A673 (cell line): ENCODE data around the gene CARD11. TPM values are rescaled to one million over a fixed set of nuclear protein-coding genes. Genes with fewer than 3 reads are reported as not detected.

Experiments used
- BruUV-seq: library from RNA; stranded (reverse); fragments of 400-500 nt; replicated peaks from 2 replicates; lab custom pipeline; 2021; lab: Mats Ljungman, UMichigan
- CTCF ChIA-PET: fragments of 300-600 bp; sonication (Branson Sonifier 250); formaldehyde crosslinking; loops from one replicate; lab custom pipeline; 2022; ENCODE audit warnings: antibody characterized with exemption; lab: Charles Lee
- POLR2A ChIA-PET: fragments of 300-600 bp; sonication (Branson Sonifier 250); formaldehyde crosslinking; loops from one replicate; lab custom pipeline; 2022; ENCODE audit warnings: antibody characterized with exemption; ENCODE audit not compliant: low non-redundant PET; lab: Charles Lee
- DNase-seq: peaks from one replicate; pipeline ENCODE4 v3.0.0-alpha.2; 2015; ENCODE audit warnings: low spot score
- H3K27ac ChIP-seq: fragments of 200-600 bp; sonication (generic); 2 replicates; pipeline ENCODE4 v1.5.1; 2016; ENCODE audit warnings: mixed run types, low read depth, mild to moderate bottlenecking, mixed read lengths, antibody characterized with exemption, low read length; ENCODE audit not compliant: poor library complexity, severe bottlenecking
- H3K27me3 ChIP-seq: fragments of 200-600 bp; sonication (generic); replicated peaks from 2 replicates; pipeline ENCODE4 v1.6.1; 2017; ENCODE audit warnings: mixed run types, low read depth, mild to moderate bottlenecking, mixed read lengths, antibody characterized with exemption, low read length; ENCODE audit not compliant: insufficient read depth, poor library complexity
- H3K36me3 ChIP-seq: fragments of 200-600 bp; sonication (generic); 2 replicates; pipeline ENCODE4 v1.6.1; 2016; ENCODE audit warnings: mixed run types, mild to moderate bottlenecking, mixed read lengths, antibody characterized with exemption, low read length; ENCODE audit not compliant: insufficient read depth, poor library complexity, severe bottlenecking
- H3K4me1 ChIP-seq: fragments of 200-600 bp; sonication (generic); 2 replicates; pipeline ENCODE4 v1.6.1; 2017; ENCODE audit warnings: mixed run types, mild to moderate bottlenecking, mixed read lengths, antibody characterized with exemption, low read length; ENCODE audit not compliant: insufficient read depth, poor library complexity, severe bottlenecking
- H3K4me3 ChIP-seq: fragments of 200-600 bp; sonication (generic); 2 replicates; pipeline ENCODE4 v1.5.1; 2016; ENCODE audit warnings: low read depth, mixed run types, mild to moderate bottlenecking, mixed read lengths, low read length; ENCODE audit not compliant: poor library complexity, severe bottlenecking
- H3K9me3 ChIP-seq: fragments of 200-600 bp; sonication (generic); 2 replicates; pipeline ENCODE4 v1.6.1; 2016; ENCODE audit warnings: mixed run types, low read depth, mild to moderate bottlenecking, mixed read lengths, antibody characterized with exemption, low read length; ENCODE audit not compliant: poor library complexity, severe bottlenecking
- EZH2 ChIP-seq: fragments of 200-600 bp; sonication (generic); IDR thresholded peaks from 2 replicates; pipeline ENCODE4 v1.6.1; 2017; ENCODE audit warnings: borderline replicate concordance, low read depth, mild to moderate bottlenecking, mixed read lengths, antibody characterized with exemption, low read length; ENCODE audit not compliant: poor library complexity, severe bottlenecking
- intact Hi-C: fragments of 100-400 bp; cut with micrococcal nuclease; formaldehyde crosslinking; loops from one replicate; pipeline ENCODE4 v1.10.0; 2022; ENCODE audit not compliant: unreplicated experiment
- total RNA-seq: library from RNA; stranded (reverse); gene quantifications from 2 replicates; pipeline ENCODE4 v1.2.3, GENCODE V29; 2021
- TF ChIP-seq, protein P1 (sequence below): fragments of 300-800, 200-600 bp; sonication (generic); conservative IDR thresholded peaks from 2 replicates; pipeline ENCODE4 v1.5.1; 2017; ENCODE audit warnings: low read depth, mild to moderate bottlenecking, antibody characterized with exemption, low read length, moderate library complexity, mixed read lengths

The CARD11 gene
- total RNA-seq, 1 experiment from 2014 or later, result 1.8 TPM

DNA sequence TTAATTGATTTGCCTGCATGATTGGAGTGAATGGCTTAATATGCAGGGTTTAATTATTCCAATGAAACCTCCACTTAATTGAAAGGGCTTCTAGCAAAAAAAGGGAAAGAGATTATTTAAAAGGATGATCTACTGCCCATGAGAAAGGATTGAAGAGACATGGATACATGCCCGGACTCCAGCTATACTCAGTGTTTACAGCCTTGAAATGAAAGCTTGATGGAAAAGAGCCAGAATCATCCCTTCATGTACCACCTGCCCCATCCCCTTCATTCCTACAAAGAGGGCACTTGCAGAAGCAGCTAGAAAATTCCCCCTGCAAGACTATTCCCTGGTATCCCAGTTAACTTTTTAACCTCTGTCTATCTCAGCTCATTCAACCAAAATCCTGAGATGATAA is 78.4 kb downstream of the CARD11 start:
- Histone ChIP-seq H3K4me3 (no peak overlapping the region), H3K4me1 (no peaks in the 10 kb centered on the region), H3K27me3 (peaks cover 9% of the 10 kb centered on the region), H3K36me3 (no peaks in the 10 kb centered on the region), H3K9me3 (peaks cover 14% of the 10 kb centered on the region), H3K27ac (no peak overlapping the region)
- TF ChIP-seq EZH2, result no peak
- TF ChIP-seq, protein P1, sequence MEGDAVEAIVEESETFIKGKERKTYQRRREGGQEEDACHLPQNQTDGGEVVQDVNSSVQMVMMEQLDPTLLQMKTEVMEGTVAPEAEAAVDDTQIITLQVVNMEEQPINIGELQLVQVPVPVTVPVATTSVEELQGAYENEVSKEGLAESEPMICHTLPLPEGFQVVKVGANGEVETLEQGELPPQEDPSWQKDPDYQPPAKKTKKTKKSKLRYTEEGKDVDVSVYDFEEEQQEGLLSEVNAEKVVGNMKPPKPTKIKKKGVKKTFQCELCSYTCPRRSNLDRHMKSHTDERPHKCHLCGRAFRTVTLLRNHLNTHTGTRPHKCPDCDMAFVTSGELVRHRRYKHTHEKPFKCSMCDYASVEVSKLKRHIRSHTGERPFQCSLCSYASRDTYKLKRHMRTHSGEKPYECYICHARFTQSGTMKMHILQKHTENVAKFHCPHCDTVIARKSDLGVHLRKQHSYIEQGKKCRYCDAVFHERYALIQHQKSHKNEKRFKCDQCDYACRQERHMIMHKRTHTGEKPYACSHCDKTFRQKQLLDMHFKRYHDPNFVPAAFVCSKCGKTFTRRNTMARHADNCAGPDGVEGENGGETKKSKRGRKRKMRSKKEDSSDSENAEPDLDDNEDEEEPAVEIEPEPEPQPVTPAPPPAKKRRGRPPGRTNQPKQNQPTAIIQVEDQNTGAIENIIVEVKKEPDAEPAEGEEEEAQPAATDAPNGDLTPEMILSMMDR, result no peak
- intact Hi-C loops, result no loop called here
- DNase-seq, result no peak
- ChIA-PET POLR2A (no interaction called here), CTCF (interaction anchor here (0.6 kb wide), 1 partner anchor 44 kb away, joined by 5 read pairs; no protein-coding TSS in a partner anchor)
- BruUV-seq, result no TSS peak

DNA sequence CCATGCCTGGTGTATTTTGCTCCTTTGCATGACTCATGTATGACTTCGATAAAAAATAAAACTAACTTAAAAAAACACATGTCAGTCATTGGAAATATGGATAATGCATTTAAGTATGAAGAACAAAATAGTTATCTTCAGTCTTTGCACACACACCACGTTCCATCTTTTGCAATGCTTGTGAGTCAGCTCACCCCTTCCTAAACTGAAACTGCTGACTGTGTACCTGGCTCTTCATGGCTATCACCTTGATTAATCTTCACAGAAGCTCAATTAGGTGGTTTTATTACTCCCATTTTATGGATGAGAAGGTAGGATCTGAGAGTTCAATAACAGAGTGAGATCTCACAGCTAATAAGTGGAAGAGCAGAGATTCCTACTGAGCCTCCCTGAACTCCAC is 79.5 kb downstream of the CARD11 start:
- DNase-seq, result no peak
- H3K27ac ChIP-seq, result no peak overlapping the region
- peaks cover 14% of the 10 kb centered on the region for H3K9me3 ChIP-seq
- H3K36me3 ChIP-seq, result no peaks in the 10 kb centered on the region
- BruUV-seq, result no TSS peak
- intact Hi-C loops, result no loop called here
- H3K4me1 ChIP-seq, result no peaks in the 10 kb centered on the region
- CTCF ChIA-PET, result no interaction called here
- POLR2A ChIA-PET, result no interaction called here
- H3K4me3 ChIP-seq, result no peak overlapping the region
- TF ChIP-seq, protein P1, result no peak
- TF ChIP-seq EZH2, result no peak
- H3K27me3 ChIP-seq, result peaks cover 9% of the 10 kb centered on the region

DNA sequence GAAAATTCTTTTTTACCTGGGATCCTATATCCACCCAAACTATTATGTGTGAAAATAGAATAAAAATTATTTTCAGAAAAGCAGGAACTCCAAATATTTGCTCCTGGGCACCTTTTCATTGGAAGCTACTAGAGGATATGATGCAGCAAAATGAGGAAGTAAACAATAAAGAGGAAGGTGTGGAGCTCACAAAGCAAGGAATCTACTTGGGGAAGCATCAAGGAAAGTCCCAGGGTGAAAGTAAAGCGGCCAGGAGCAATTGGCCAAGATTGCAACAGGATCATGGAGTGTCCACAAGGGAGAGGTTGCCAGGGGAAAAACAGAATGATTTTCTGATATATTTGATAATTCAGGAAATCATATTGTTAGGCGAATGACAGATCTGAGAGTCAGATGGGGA is 80.8 kb downstream of the CARD11 start:
- no peak for TF ChIP-seq EZH2
- TF ChIP-seq, protein P1, result no peak
- POLR2A ChIA-PET, result no interaction called here
- Histone ChIP-seq H3K27ac (no peak overlapping the region), H3K9me3 (peaks cover 14% of the 10 kb centered on the region), H3K36me3 (no peaks in the 10 kb centered on the region), H3K27me3 (peaks cover 9% of the 10 kb centered on the region), H3K4me1 (no peaks in the 10 kb centered on the region), H3K4me3 (no peak overlapping the region)
- BruUV-seq, result no TSS peak
- intact Hi-C loops, result no loop called here
- DNase-seq, result no peak
- CTCF ChIA-PET, result no interaction called here
